NCI-H748 (cell line): ENCODE data around the gene RASD2.

Source experiments
- DNase-seq: peaks from one replicate; lab custom pipeline; 2025; ENCODE audit not compliant: unreplicated experiment; lab: John Stamatoyannopoulos, UW

Gene RASD2

GRCh38 chr22:35581023-35581413 is 40.4 kb downstream of the RASD2 start:
- no peak for DNase-seq

GRCh38 chr22:35582218-35582860 is 41.7 kb downstream of the RASD2 start:
- no peak for DNase-seq

GRCh38 chr22:35582861-35583670 is 42.4 kb downstream of the RASD2 start:
- peak; percentile 59 for DNase-seq

- DNase-seq, result no peak
Measured at GRCh38 chr22:35586771-35587170, 46.1 kb downstream of the RASD2 start.

GRCh38 chr22:35587447-35587870 is 46.8 kb downstream of the RASD2 start:
- no peak for DNase-seq

GRCh38 chr22:35587896-35588295 is 47.3 kb downstream of the RASD2 start:
- DNase-seq, result no peak

GRCh38 chr22:35589071-35589755 is 48.6 kb downstream of the RASD2 start:
- no peak for DNase-seq

- DNase-seq, result no peak
Measured at GRCh38 chr22:35589756-35590093, 49.1 kb downstream of the RASD2 start.

- DNase-seq, result no peak
Measured at GRCh38 chr22:35590634-35591295, 50.1 kb downstream of the RASD2 start.

GRCh38 chr22:35591714-35592417 is 51.2 kb downstream of the RASD2 start:
- DNase-seq, result no peak

- no peak for DNase-seq
Measured at GRCh38 chr22:35592418-35592967, 51.9 kb downstream of the RASD2 start.

GRCh38 chr22:35593071-35593890 is 52.6 kb downstream of the RASD2 start:
- DNase-seq, result no peak

- DNase-seq, result no peak
Measured at GRCh38 chr22:35593891-35594470, 53.4 kb downstream of the RASD2 start.

GRCh38 chr22:35594686-35595085 is 54.1 kb downstream of the RASD2 start:
- no peak for DNase-seq

GRCh38 chr22:35596821-35597220 is 56.2 kb downstream of the RASD2 start:
- no peak for DNase-seq

GRCh38 chr22:35597692-35598395 is 57.2 kb downstream of the RASD2 start:
- no peak for DNase-seq

- no peak for DNase-seq
Measured at GRCh38 chr22:35598396-35598710, 57.7 kb downstream of the RASD2 start.

GRCh38 chr22:35599364-35599763 is 58.7 kb downstream of the RASD2 start:
- DNase-seq, result no peak

- no peak for DNase-seq
Measured at GRCh38 chr22:35600476-35600875, 59.8 kb downstream of the RASD2 start.
